Stimulated activated CD8-positive, alpha-beta memory T cell treated with anti-CD3 and anti-CD28 coated beads, Interleukin-7, amount 100 ng/mL, for 24 hours (primary cell): ENCODE measurements around the gene HS2ST1.
"Not testable (repeated sequence)": the region's sequence is repeated elsewhere in the genome, so short reads cannot be mapped to it uniquely, and the experiment has no call there.

Experiments used
- DNase-seq: peaks from one replicate; pipeline ENCODE4 v3.0.0-alpha.2; 2020; ENCODE audit warnings: low read depth

HS2ST1 gene

GRCh38 chr1:86914601-86914997 is at the start of gene HS2ST1:
TSS of gene HS2ST1 (plus strand) at chr1:86914635.
- DNase-seq: no peak

GRCh38 chr1:86865973-86866637 is 48.3 kb upstream of the HS2ST1 start:
- DNase-seq: no peak

- DNase-seq: no peak
Observed at GRCh38 chr1:86866665-86867064, 47.8 kb upstream of the HS2ST1 start.

- DNase-seq: not testable (repeated sequence)
Observed at GRCh38 chr1:86867278-86867677, 47.2 kb upstream of the HS2ST1 start.

GRCh38 chr1:86868477-86868876 is 46.0 kb upstream of the HS2ST1 start:
- no peak for DNase-seq

- DNase-seq: no peak
Observed at GRCh38 chr1:86871001-86871400, 43.4 kb upstream of the HS2ST1 start.

GRCh38 chr1:86872086-86872485 is 42.3 kb upstream of the HS2ST1 start:
- DNase-seq: no peak

- no peak for DNase-seq
Observed at GRCh38 chr1:86875722-86876121, 38.7 kb upstream of the HS2ST1 start.

- no peak for DNase-seq
Observed at GRCh38 chr1:86887479-86888162, 26.8 kb upstream of the HS2ST1 start.

- DNase-seq: no peak
Observed at GRCh38 chr1:86888327-86888726, 26.1 kb upstream of the HS2ST1 start.

GRCh38 chr1:86899401-86899800 is 15.0 kb upstream of the HS2ST1 start:
- not testable (repeated sequence) for DNase-seq

GRCh38 chr1:86905875-86906274 is 8.6 kb upstream of the HS2ST1 start:
- no peak for DNase-seq

- DNase-seq: no peak
Observed at GRCh38 chr1:86906419-86906818, 8.0 kb upstream of the HS2ST1 start.

GRCh38 chr1:86912281-86912900 is 2.0 kb upstream of the HS2ST1 start:
- DNase-seq: no peak

GRCh38 chr1:86913399-86913895 is 988 bp upstream of the HS2ST1 start:
- peak; percentile 4 for DNase-seq

GRCh38 chr1:86913896-86914600 is 387 bp upstream of the HS2ST1 start, which contains the start of gene SELENOF:
TSS of gene SELENOF (minus strand) at chr1:86914126. CDS start at chr1:86914111, 15 bp downstream.
- DNase-seq: peak; percentile 98

GRCh38 chr1:86914998-86915736 is 732 bp downstream of the HS2ST1 start:
- DNase-seq: peak; percentile 19

- DNase-seq: no peak
Observed at GRCh38 chr1:86915737-86916235, 1.4 kb downstream of the HS2ST1 start.

GRCh38 chr1:86916752-86917151 is 2.3 kb downstream of the HS2ST1 start:
- no peak for DNase-seq

- DNase-seq: no peak
Observed at GRCh38 chr1:86922445-86922844, 8.0 kb downstream of the HS2ST1 start.

- no peak for DNase-seq
Observed at GRCh38 chr1:86924324-86924960, 10.0 kb downstream of the HS2ST1 start.
